Frontal cortex (tissue), 4 donors: ENCODE data around the gene CAP2. TPM values are rescaled to one million over a fixed set of nuclear protein-coding genes. Genes with fewer than 3 reads are reported as not detected.
"Not testable (repeated sequence)": the region's sequence is repeated elsewhere in the genome, so short reads cannot be mapped to it uniquely, and the experiment has no call there.

ENCODE experiments used
- DNase-seq, 2 donors: peaks; one replicate each; pipeline ENCODE4 v3.0.0; 2012; ENCODE audit warnings: low spot score in 2 of 2
- FAIRE-seq: peaks from 2 replicates; lab custom pipeline; 2012; peaks lifted over from hg19 to GRCh38; lab: Jason Lieb, UNC
- total RNA-seq: library from RNA; depleted of rRNA; stranded (reverse); fragments of >200 nt; gene quantifications from one replicate; pipeline ENCODE4 v1.2.3, GENCODE V29; 2014
- donor health status: control.
- donor health status: control.
- donor health status: control.

Gene CAP2
- total RNA-seq, 1 donor from 2014 or later, result 39.9 TPM

- DNase-seq (no peak), FAIRE-seq (no peak)
Measured at GRCh38 chr6:17429383-17430061, 36.1 kb downstream of the CAP2 start.

- FAIRE-seq, result no peak
- DNase-seq, result no peak
Measured at GRCh38 chr6:17431581-17431980, 38.2 kb downstream of the CAP2 start.

GRCh38 chr6:17432356-17432755 lies 39.0 kb downstream of the CAP2 start:
- FAIRE-seq, result no peak
- DNase-seq, result no peak

DNA sequence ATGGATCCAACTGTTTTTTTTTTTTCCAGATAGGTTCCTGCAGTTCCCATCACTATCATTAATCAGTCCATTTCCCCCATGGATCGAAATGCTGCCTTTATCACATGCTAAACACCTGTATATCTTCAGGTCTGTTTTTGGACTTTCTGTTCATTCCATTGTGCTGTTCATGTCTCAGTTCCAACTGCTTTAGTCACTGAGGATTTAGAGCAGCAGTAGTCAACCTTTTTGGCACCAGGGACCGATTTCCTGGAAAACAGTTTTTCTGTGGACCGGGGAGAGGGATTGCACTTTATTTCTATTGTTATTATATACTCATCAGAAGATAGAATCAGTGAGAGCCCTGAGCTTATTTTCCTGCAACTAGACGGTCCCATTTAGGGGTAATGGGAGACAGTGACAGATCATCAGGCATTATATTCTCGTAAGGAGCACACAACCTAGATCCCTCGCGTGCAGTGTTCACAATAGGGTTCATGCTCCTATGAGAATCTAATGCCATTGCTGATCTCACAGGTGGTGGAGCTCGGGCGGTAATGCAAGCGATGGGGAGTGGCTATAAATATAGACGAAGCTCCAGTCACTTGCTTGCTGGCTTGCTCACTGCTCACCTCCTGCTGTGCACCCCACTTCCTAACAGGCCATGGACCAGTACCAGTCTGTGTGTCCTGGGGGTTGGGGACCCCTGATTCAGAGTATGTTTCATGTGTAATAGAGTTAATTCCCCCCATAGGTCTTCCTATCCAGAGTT lies 46.0 kb downstream of the CAP2 start:
- DNase-seq (no peak), FAIRE-seq (no peak)

GRCh38 chr6:17440811-17441210 lies 47.4 kb downstream of the CAP2 start:
- not testable (repeated sequence) for DNase-seq, FAIRE-seq

GRCh38 chr6:17442196-17442595 lies 48.8 kb downstream of the CAP2 start:
- no peak for DNase-seq

GRCh38 chr6:17446713-17447112 lies 53.3 kb downstream of the CAP2 start:
- FAIRE-seq (no peak), DNase-seq (no peak)

More at GRCh38 chr6:17442196-17442595, 48.8 kb downstream of the CAP2 start:
- no peak for FAIRE-seq

GRCh38 chr6:17448165-17448564 lies 54.8 kb downstream of the CAP2 start:
- DNase-seq, result no peak
- FAIRE-seq, result no peak

GRCh38 chr6:17450397-17450796 lies 57.0 kb downstream of the CAP2 start:
- DNase-seq, result no peak

DNA sequence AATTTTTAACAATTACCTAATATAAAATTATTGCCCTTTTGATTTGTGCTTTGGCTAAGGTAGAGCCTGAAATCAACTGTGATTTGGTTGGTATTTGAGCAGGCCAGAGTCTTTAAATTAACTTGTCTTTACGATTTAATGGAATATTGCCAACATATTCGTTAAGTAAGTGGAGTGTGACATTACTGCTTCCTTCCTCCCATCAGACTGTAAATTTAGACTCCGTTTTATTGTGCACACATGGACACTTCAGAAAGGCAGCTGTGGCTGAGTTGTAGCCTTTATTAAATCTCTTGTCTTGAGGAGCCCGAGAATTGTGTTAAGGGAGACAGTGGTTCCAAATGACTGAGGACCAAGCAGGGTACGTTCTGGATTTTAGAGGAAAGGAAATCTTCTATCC lies 57.4 kb downstream of the CAP2 start:
- no peak for FAIRE-seq
- DNase-seq, result no peak

More at GRCh38 chr6:17450397-17450796, 57.0 kb downstream of the CAP2 start:
- FAIRE-seq, result no peak

DNA sequence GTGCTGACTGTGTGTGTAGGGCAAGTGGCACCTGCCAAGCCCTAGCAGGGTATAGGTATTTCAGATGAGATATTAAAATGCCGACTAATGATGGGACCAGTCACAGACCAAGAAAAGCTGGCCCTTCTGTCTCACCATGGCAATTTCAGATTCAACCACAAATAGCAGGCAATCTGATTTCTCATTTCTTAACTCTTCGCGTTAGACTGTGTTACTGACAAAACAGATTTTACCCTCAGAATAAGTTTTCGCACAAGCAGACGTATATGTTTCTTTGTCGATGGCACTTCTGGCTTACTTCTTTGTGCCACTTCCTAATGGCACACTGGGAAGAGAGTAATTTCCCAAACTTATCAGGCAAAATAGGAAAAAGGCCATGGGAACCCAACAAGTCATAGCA lies 58.7 kb downstream of the CAP2 start:
- FAIRE-seq (no peak), DNase-seq (no peak)

GRCh38 chr6:17454316-17455005 lies 61.1 kb downstream of the CAP2 start:
- FAIRE-seq (no peak), DNase-seq (no peak)

- FAIRE-seq (no peak), DNase-seq (no peak)
Measured at GRCh38 chr6:17455919-17456318, 62.5 kb downstream of the CAP2 start.

- no peak for FAIRE-seq
- no peak for DNase-seq
Measured at GRCh38 chr6:17456711-17457110, 63.3 kb downstream of the CAP2 start.

DNA sequence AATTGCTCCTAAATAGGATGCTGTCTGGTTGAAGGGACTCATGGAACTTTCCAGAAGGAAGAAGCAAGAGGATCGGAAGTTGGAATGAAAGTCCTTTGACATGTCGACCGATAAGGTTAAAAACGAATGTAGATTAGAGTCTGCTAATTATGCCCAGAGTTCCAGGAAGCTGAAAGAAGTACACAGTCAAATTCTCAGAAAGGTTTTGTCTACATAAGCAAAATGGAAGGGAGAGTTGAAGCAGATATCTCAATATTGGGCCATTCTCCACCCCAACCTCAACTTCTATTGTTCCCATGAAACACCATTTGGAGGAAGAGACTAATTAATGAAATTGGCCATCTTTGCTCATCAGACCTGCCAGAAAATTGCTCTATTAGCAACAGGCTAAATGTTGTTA lies 64.0 kb downstream of the CAP2 start:
- no peak for FAIRE-seq
- no peak for DNase-seq

GRCh38 chr6:17457956-17458355 lies 64.6 kb downstream of the CAP2 start:
- DNase-seq, result no peak

GRCh38 chr6:17458966-17459365 lies 65.6 kb downstream of the CAP2 start:
- DNase-seq (no peak), FAIRE-seq (no peak)

More at GRCh38 chr6:17457956-17458355, 64.6 kb downstream of the CAP2 start:
- no peak for FAIRE-seq

- no peak for FAIRE-seq
- no peak for DNase-seq
Measured at GRCh38 chr6:17460862-17461261, 67.5 kb downstream of the CAP2 start.

DNA sequence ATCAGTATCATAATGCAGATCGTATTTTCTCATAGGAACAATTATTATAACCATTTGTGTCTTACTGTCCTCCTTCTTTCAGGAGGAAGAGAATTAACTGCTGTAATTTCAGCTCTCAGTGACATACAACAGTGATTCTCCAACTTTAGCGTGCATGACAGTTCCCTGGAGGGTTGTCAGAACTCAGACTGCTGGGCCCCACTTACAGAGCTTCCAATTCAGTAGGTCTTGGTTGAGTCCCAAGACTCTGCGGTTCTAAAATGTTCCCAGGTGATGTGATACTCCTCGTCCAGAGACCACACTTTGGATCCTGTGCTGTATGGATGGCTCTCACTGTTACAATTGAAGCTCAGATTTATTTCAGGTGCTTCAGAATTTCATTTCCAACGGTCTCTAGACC lies 72.8 kb downstream of the CAP2 start:
- DNase-seq, result no peak
- FAIRE-seq, result no peak

DNA sequence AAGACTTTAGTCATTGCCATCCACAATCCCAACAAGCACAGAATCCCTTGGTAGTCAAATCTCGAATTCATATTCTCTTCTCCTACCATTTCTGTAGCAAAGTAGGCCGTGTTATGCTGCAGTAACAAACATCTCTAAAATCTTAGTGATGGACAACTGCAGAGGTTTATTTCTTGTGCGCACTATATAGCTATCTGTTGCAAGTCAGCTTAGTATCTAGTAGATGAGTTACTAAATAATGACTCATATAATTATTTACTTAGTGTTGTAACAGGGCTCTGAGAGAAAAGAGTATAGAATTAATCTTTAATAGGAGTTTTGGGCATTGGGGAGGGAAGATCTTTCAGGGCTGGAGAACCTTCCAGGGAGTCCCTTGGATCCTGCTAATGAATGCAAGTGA lies 73.3 kb downstream of the CAP2 start:
- FAIRE-seq, result no peak

More for the DNA sequence above, 73.3 kb downstream of the CAP2 start:
- no peak for DNase-seq
